ENCODE data around the gene ECHDC1.
"Not testable (repeated sequence)": the region's sequence is repeated elsewhere in the genome, so short reads cannot be mapped to it uniquely, and the experiment has no call there.

The ECHDC1 gene

DNA sequence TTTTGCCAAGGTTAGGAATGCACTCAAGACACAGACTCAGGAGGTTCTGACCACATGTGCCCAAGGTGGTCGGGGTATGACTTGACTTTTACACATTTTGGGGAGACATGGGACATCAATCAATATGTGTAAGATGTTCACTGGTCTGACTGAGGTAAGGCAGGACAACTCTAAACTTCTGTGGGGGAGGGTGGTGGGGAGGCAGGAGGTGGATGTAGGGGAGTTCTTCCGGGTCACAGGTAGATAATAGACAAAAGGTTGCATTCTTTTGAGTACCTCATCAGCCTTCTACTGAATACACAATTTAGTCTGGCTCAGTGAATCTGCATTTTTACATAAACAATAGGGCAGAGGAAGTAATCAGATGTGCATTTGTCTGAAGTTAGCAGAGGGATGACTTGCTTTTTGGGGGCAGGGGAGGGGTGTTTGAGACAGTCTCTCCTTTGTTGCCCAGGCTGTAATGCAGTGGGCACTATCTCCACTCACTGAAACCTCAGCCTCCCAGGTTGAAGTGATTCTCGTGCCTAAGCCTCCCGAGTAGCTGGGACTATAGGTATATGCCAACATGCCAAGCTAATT is 10.9 kb downstream of the ECHDC1 start:
- H3K9me3 ChIP-seq (ENCODE audit: severe bottlenecking), result no peaks in the 10 kb centered on the region
- no peaks in the 10 kb centered on the region for H3K27me3 ChIP-seq (ENCODE audit: insufficient read depth, low read depth, severe bottlenecking)
- H3K27ac ChIP-seq, result no peak overlapping the region
- H3K36me3 ChIP-seq, result no peaks in the 10 kb centered on the region; the same call in 1 of the 2 replicates
- H3K4me3 ChIP-seq (ENCODE audit: low read depth, low read length), result no peak overlapping the region
- TF ChIP-seq, protein P1, sequence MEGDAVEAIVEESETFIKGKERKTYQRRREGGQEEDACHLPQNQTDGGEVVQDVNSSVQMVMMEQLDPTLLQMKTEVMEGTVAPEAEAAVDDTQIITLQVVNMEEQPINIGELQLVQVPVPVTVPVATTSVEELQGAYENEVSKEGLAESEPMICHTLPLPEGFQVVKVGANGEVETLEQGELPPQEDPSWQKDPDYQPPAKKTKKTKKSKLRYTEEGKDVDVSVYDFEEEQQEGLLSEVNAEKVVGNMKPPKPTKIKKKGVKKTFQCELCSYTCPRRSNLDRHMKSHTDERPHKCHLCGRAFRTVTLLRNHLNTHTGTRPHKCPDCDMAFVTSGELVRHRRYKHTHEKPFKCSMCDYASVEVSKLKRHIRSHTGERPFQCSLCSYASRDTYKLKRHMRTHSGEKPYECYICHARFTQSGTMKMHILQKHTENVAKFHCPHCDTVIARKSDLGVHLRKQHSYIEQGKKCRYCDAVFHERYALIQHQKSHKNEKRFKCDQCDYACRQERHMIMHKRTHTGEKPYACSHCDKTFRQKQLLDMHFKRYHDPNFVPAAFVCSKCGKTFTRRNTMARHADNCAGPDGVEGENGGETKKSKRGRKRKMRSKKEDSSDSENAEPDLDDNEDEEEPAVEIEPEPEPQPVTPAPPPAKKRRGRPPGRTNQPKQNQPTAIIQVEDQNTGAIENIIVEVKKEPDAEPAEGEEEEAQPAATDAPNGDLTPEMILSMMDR (IDR thresholded peaks at IDR 0.05; ENCODE audit: low read depth, low read length), result no peak
- no peak for DNase-seq

- not testable (repeated sequence) for H3K9me3 ChIP-seq (ENCODE audit: severe bottlenecking); DNase-seq; H3K4me3 ChIP-seq (ENCODE audit: low read depth, low read length); H3K36me3 ChIP-seq; H3K27ac ChIP-seq; H3K27me3 ChIP-seq (ENCODE audit: insufficient read depth, low read depth, severe bottlenecking)
These were observed 12.2 kb downstream of the ECHDC1 start for GRCh38 chr6:127331256-127331655.

DNA sequence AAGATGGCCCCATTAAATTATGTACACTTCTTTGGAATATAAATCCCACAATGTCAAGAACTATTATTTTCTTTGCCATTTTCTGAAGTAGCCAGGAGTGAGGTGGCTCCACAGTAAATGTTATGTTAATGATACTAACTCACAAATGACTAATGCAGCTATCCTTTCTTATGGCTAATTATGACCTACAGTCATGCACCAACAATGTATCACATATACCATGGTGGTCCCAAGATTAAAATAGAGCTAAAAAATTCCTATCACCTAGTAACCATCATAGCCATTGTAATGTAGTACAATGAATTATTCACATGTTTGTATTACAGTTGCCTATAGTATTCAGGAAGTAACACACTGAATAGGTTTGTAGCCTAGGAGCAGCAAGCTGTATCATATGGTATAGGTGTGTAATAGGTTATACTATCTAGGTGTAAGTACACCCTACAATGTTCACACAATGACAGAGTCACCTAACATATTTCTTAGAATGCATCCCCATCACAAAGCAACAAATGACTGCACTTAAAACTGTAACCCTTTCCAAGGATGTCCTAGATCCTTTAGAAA is 15.3 kb downstream of the ECHDC1 start:
- no peak for DNase-seq
- no peaks in the 10 kb centered on the region for H3K27me3 ChIP-seq (ENCODE audit: insufficient read depth, low read depth, severe bottlenecking)
- H3K4me3 ChIP-seq (ENCODE audit: low read depth, low read length), result no peak overlapping the region
- no peak overlapping the region for H3K27ac ChIP-seq
- TF ChIP-seq, protein P1 (IDR thresholded peaks at IDR 0.05; ENCODE audit: low read depth, low read length), result no peak
- no peaks in the 10 kb centered on the region for H3K9me3 ChIP-seq (ENCODE audit: severe bottlenecking)
- H3K36me3 ChIP-seq, result peaks cover 6% of the 10 kb centered on the region

DNA sequence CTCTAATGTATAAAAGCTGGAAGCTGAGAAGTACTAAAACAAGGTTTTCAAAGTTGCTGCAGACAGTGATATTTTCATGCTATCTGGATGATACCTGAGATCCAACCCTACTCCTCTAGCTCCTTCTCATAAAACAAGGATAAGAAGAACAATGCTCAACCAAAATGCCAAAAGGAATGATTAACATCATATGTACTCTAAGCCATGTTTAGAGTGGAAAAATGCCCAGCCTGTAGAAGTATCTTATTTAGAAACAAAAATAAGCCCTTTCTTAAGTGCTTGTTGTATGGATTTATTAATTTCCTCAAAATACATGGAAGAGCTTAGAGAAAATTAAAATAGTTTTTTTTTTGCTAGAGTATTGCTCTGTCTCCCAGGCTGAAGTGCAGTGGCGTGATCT is 23.7 kb downstream of the ECHDC1 start:
- H3K27me3 ChIP-seq (ENCODE audit: insufficient read depth, low read depth, severe bottlenecking), result no peaks in the 10 kb centered on the region

DNA sequence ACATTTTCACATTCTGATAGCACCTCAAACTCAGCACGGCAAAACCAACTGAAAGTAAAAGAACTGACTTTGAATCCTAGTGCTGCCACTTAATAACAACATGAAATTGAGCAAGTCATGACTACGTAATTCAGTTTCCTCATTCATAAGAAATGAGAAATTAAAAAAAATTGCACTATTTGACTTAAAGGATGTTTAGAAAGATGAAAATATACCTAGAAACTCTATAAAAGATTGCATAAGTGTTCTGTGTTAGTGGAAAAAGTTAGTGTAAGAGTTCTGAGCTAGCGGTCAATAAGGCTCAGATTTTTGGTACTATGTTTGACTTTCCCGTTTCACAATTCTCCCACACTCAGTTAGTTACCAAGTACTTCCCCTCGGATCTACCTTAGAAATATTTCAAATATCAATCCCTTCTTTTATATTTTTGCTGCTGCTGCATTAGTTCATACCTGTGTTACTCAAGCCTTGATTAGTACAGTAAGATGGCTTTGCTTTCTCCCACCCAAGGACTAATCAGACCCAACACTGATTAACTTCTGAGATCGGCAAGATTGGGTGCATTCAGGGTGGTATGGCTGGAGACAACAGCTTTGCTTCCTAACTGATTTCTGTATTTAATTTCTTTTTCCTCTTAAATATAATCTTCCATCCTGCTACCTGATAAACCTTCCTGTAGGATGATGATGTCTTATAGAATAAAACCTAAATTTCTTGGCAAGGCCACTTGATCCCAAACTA is 25.9 kb downstream of the ECHDC1 start:
- Histone ChIP-seq H3K9me3 (ENCODE audit: severe bottlenecking) (no peaks in the 10 kb centered on the region), H3K36me3 (peaks cover 20% of the 10 kb centered on the region)
- no peak for DNase-seq

More for the DNA sequence above, 23.7 kb downstream of the ECHDC1 start:
- H3K4me3 ChIP-seq (ENCODE audit: low read depth, low read length), result no peak overlapping the region
- no peak for DNase-seq
- TF ChIP-seq, protein P1 (IDR thresholded peaks at IDR 0.05; ENCODE audit: low read depth, low read length), result no peak
- peaks cover 3% of the 10 kb centered on the region; the same call in 1 of the 2 replicates for H3K36me3 ChIP-seq
- H3K9me3 ChIP-seq (ENCODE audit: severe bottlenecking), result no peaks in the 10 kb centered on the region
- no peak overlapping the region for H3K27ac ChIP-seq

GRCh38 chr6:127305741-127306140 is 37.7 kb downstream of the ECHDC1 start:
- no peak overlapping the region for H3K27ac ChIP-seq
- no peak for DNase-seq
- H3K9me3 ChIP-seq (ENCODE audit: severe bottlenecking), result peaks cover 4% of the 10 kb centered on the region
- peaks cover 5% of the 10 kb centered on the region for H3K36me3 ChIP-seq
- TF ChIP-seq, protein P1 (IDR thresholded peaks at IDR 0.05; ENCODE audit: low read depth, low read length), result no peak
- H3K4me3 ChIP-seq (ENCODE audit: low read depth, low read length), result no peak overlapping the region
- no peaks in the 10 kb centered on the region for H3K27me3 ChIP-seq (ENCODE audit: insufficient read depth, low read depth, severe bottlenecking)

More for the DNA sequence above, 25.9 kb downstream of the ECHDC1 start:
- H3K27ac ChIP-seq, result no peak overlapping the region
- no peaks in the 10 kb centered on the region for H3K27me3 ChIP-seq (ENCODE audit: insufficient read depth, low read depth, severe bottlenecking)
- TF ChIP-seq, protein P1 (IDR thresholded peaks at IDR 0.05; ENCODE audit: low read depth, low read length), result no peak
- H3K4me3 ChIP-seq (ENCODE audit: low read depth, low read length), result no peak overlapping the region

Measured in WERI-Rb-1 (cell line).